GM20000 (cell line): Measurements from ENCODE around the gene GNAT2.

ENCODE experiments used
- DNase-seq: peaks from one replicate; pipeline ENCODE4 v3.0.0; 2012; ENCODE audit warnings: low spot score
- CTCF ChIP-seq: IDR thresholded peaks from 2 replicates; pipeline ENCODE4 v1.5.1; 2012; ENCODE audit warnings: mild to moderate bottlenecking, control low read depth; ENCODE audit errors: extremely low read depth, missing control alignments

The GNAT2 gene

GRCh38 chr1:109629372-109630030, 10.1 kb upstream of the GNAT2 start:
- peak; percentile 20 for DNase-seq
- TF ChIP-seq CTCF, result no peak

DNA sequence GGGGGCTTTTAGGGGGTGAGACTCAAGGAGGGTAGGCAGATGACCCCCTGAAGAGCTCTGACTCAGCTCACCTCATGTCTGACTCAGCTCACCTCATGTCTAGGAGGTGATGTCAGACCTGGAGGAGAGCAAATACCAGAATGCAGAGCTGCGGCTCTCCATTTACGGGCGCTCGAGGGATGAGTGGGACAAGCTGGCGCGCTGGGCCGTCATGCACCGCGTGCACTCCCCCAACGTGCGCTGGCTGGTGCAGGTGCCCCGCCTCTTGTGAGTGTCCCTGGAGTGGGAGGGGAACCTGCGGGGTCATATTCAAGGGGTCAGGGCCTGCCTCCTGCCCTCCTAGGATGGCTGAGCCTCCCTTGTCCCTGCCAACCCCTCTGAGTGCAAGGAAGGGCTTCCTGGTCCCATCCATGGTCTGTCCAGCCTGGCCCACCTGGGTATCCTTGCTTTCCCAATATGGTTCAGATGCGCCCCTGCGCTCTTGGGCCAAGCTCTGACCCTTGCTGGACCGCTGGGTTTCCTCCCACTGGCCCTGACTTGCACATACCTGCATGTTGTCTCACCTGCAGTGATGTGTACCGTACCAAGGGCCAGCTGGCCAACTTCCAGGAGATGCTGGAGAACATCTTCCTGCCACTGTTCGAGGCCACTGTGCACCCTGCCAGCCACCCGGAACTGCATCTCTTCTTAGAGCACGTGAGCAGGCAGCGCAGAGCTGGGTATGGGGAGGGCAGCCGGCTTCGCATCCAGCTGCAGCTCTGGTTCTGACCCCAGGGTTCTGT, 9.3 kb upstream of the GNAT2 start:
- DNase-seq, result no peak

GRCh38 chr1:109627692-109628399, 8.4 kb upstream of the GNAT2 start:
- DNase-seq, result peak; percentile 8

More for the DNA sequence above, 9.3 kb upstream of the GNAT2 start:
- no peak for TF ChIP-seq CTCF

GRCh38 chr1:109626682-109627408, 7.4 kb upstream of the GNAT2 start:
- TF ChIP-seq CTCF, result no peak
- DNase-seq, result no peak

More at GRCh38 chr1:109627692-109628399, 8.4 kb upstream of the GNAT2 start:
- TF ChIP-seq CTCF, result no peak

- no peak for DNase-seq
- TF ChIP-seq CTCF, result no peak
These were observed 6.5 kb upstream of the GNAT2 start for GRCh38 chr1:109625601-109626560.

GRCh38 chr1:109625176-109625575, 5.8 kb upstream of the GNAT2 start:
- no peak for TF ChIP-seq CTCF
- DNase-seq, result no peak
